ENCODE measurements around the gene ACTL7B.

DNA sequence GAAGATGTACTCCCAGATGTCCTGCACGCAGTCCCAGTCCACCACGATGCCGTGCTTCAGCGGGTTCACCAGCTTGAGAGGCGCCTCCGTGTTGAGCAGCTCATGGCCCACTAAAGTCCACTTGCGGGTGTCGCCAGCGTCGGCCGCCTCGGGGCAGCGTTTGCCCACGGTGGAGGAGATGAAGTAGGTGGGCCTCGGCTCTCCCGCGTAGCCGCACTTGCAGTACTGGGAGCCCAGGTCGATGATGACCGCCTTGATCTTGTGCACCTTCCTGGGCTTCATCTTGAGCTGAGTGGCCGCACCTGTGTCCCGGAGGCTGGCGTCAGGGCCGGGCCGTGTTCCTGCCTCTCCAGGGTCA, 278 bp downstream of the ACTL7B start:
- TF ChIP-seq, protein P1, sequence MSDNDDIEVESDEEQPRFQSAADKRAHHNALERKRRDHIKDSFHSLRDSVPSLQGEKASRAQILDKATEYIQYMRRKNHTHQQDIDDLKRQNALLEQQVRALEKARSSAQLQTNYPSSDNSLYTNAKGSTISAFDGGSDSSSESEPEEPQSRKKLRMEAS (IDR thresholded peaks at IDR 0.05; ENCODE audit: low read depth): no peak
- TF ChIP-seq RCOR1 (IDR thresholded peaks at IDR 0.05; ENCODE audit: low read length): no peak
- TF ChIP-seq, protein P2, sequence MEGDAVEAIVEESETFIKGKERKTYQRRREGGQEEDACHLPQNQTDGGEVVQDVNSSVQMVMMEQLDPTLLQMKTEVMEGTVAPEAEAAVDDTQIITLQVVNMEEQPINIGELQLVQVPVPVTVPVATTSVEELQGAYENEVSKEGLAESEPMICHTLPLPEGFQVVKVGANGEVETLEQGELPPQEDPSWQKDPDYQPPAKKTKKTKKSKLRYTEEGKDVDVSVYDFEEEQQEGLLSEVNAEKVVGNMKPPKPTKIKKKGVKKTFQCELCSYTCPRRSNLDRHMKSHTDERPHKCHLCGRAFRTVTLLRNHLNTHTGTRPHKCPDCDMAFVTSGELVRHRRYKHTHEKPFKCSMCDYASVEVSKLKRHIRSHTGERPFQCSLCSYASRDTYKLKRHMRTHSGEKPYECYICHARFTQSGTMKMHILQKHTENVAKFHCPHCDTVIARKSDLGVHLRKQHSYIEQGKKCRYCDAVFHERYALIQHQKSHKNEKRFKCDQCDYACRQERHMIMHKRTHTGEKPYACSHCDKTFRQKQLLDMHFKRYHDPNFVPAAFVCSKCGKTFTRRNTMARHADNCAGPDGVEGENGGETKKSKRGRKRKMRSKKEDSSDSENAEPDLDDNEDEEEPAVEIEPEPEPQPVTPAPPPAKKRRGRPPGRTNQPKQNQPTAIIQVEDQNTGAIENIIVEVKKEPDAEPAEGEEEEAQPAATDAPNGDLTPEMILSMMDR (IDR thresholded peaks at IDR 0.05): no peak
